IMR-90 (cell line): ENCODE results near the gene LETM1. TPM values are rescaled to one million over a fixed set of nuclear protein-coding genes. Genes with fewer than 3 reads are reported as not detected.
A peak's percentile ranks its signal among the peaks of the same experiment; 100 is the strongest.

Experiments used
- ATAC-seq: fragments of 200-7000 bp; cut with Tn5 transposase; 2 replicates; pipeline ENCODE4 v1.9.1; 2020; ENCODE audit warnings: low read depth, mild to moderate bottlenecking, moderate library complexity
- BruUV-seq: library from RNA; stranded (reverse); fragments of 400-500 nt; replicated peaks from 2 replicates; lab custom pipeline; 2021; lab: Mats Ljungman, UMichigan
- CTCF ChIA-PET: fragments of 300-600 bp; formaldehyde crosslinking; extraction: SDS; loops from one replicate; lab custom pipeline; 2021; ENCODE audit warnings: antibody characterized with exemption; lab: Yijun Ruan, JAX
- POLR2A ChIA-PET: fragments of 300-600 bp; sonication (Branson Sonifier 250); formaldehyde crosslinking; loops from one replicate; lab custom pipeline; 2022; ENCODE audit warnings: antibody characterized with exemption; ENCODE audit not compliant: unreplicated experiment; lab: Charles Lee
- DNase-seq: peaks from one replicate; pipeline ENCODE4 v3.0.0; 2013
- H2AFZ ChIP-seq: replicated peaks from 2 replicates; pipeline ENCODE3; 2013; ENCODE audit warnings: low read length, mild to moderate bottlenecking; ENCODE audit not compliant: poor library complexity
- H2AK5ac ChIP-seq: 2 replicates; pipeline ENCODE4 v1.6.1; 2013; ENCODE audit warnings: low read depth, low read length, inconsistent platforms
- H2AK9ac ChIP-seq: replicated peaks from 2 replicates; pipeline ENCODE3; 2013; ENCODE audit warnings: mild to moderate bottlenecking, low read depth, low read length, moderate library complexity; ENCODE audit not compliant: poor library complexity
- H2BK120ac ChIP-seq: 2 replicates; pipeline ENCODE4 v1.6.1; 2013; ENCODE audit warnings: low read depth, low read length, inconsistent platforms
- H2BK15ac ChIP-seq: 3 replicates; pipeline ENCODE4 v1.6.1; 2013; ENCODE audit warnings: low read depth, low read length, inconsistent platforms
- H2BK20ac ChIP-seq: 2 replicates; pipeline ENCODE4 v1.6.1; 2013; ENCODE audit warnings: low read depth, mild to moderate bottlenecking, inconsistent platforms, low read length, moderate library complexity
- H2BK5ac ChIP-seq: 2 replicates; pipeline ENCODE4 v1.6.1; 2013; ENCODE audit warnings: mild to moderate bottlenecking, low read depth, low read length, inconsistent platforms; ENCODE audit not compliant: poor library complexity, severe bottlenecking
- H3K14ac ChIP-seq: replicated peaks from 2 replicates; pipeline ENCODE4 v1.6.1; 2013; ENCODE audit warnings: low read depth, low read length, inconsistent platforms
- H3K18ac ChIP-seq: 2 replicates; pipeline ENCODE4 v1.6.1; 2013; ENCODE audit warnings: low read depth, low read length, control low read depth
- H3K23ac ChIP-seq: 2 replicates; pipeline ENCODE4 v1.6.1; 2013; ENCODE audit warnings: low read depth, low read length, inconsistent platforms
- H3K27ac ChIP-seq: 2 replicates; pipeline ENCODE4 v1.5.1; 2013; ENCODE audit warnings: mild to moderate bottlenecking, control low read depth, low read length; ENCODE audit not compliant: insufficient read depth
- H3K27me3 ChIP-seq: 2 replicates; pipeline ENCODE4 v1.6.1; 2013; ENCODE audit warnings: low read length; ENCODE audit not compliant: control insufficient read depth, insufficient read depth
- H3K36me3 ChIP-seq: 2 replicates; pipeline ENCODE4 v1.6.1; 2013; ENCODE audit warnings: low read length, mixed read lengths; ENCODE audit not compliant: control insufficient read depth, insufficient read depth
- H3K4ac ChIP-seq: 2 replicates; pipeline ENCODE4 v1.6.1; 2013; ENCODE audit warnings: low read depth, low read length, inconsistent platforms
- H3K4me1 ChIP-seq: 2 replicates; pipeline ENCODE4 v1.6.1; 2013; ENCODE audit warnings: low read length, mixed read lengths; ENCODE audit not compliant: control insufficient read depth, insufficient read depth
- H3K4me2 ChIP-seq: 2 replicates; pipeline ENCODE4 v1.6.1; 2013; ENCODE audit warnings: low read depth, mild to moderate bottlenecking, control low read depth, low read length, moderate library complexity
- H3K4me3 ChIP-seq: 2 replicates; pipeline ENCODE4 v1.5.1; 2013; ENCODE audit warnings: low read depth, mild to moderate bottlenecking, control low read depth, low read length, moderate library complexity; ENCODE audit not compliant: insufficient read depth
- H3K56ac ChIP-seq: 2 replicates; pipeline ENCODE4 v1.6.1; 2013; ENCODE audit warnings: low read length, inconsistent platforms; ENCODE audit not compliant: insufficient read depth; ENCODE audit errors: extremely low read depth
- H3K79me1 ChIP-seq, 2 experiments: 2 replicates each; pipeline ENCODE4 v1.6.1; 2013; ENCODE audit warnings: low read length in 2 of 2, inconsistent platforms in 1 of 2, low read depth in 1 of 2
- H3K9ac ChIP-seq: 2 replicates; pipeline ENCODE4 v1.6.1; 2013; ENCODE audit warnings: low read depth, low read length, control low read depth
- H3K9me1 ChIP-seq: 2 replicates; pipeline ENCODE4 v1.6.1; 2013; ENCODE audit warnings: low read length, inconsistent platforms; ENCODE audit not compliant: insufficient read depth
- H3K9me3 ChIP-seq: 2 replicates; pipeline ENCODE4 v1.6.1; 2013; ENCODE audit warnings: low read length; ENCODE audit not compliant: control insufficient read depth, insufficient read depth
- H4K20me1 ChIP-seq: 2 replicates; pipeline ENCODE4 v1.6.1; 2013; ENCODE audit warnings: low read length, inconsistent platforms; ENCODE audit not compliant: insufficient read depth
- H4K5ac ChIP-seq: 2 replicates; pipeline ENCODE4 v1.6.1; 2013; ENCODE audit warnings: mild to moderate bottlenecking, low read depth, low read length, control low read depth
- H4K8ac ChIP-seq, 2 experiments: 2 replicates each; pipeline ENCODE4 v1.6.1; 2013; ENCODE audit warnings: low read depth in 2 of 2, low read length in 2 of 2, control low read depth in 1 of 2, inconsistent platforms in 1 of 2
- H4K91ac ChIP-seq: 2 replicates; pipeline ENCODE4 v1.6.1; 2013; ENCODE audit warnings: low read depth, low read length, inconsistent platforms; ENCODE audit not compliant: insufficient read depth
- MAZ ChIP-seq: IDR thresholded peaks from 2 replicates; pipeline ENCODE4 v1.6.1; 2012; ENCODE audit warnings: low read depth, mild to moderate bottlenecking, low read length, improper control_type of control experiment, moderate library complexity, borderline replicate concordance
- SMC3 ChIP-seq: fragments of 150-350 bp; IDR thresholded peaks from 2 replicates; pipeline ENCODE4 v1.6.1; 2016; ENCODE audit warnings: low read depth, mild to moderate bottlenecking, antibody characterized with exemption, low read length, moderate library complexity
- WGBS, 2 experiments: methylation state at CpG; one replicate each; pipeline versions ENCODE4 v1.1.5 to v1.1.7; 2013; ENCODE audit warnings: missing lambda C conversion rate in 2 of 2; ENCODE audit not compliant: insufficient read length in 1 of 2; ENCODE audit errors: extremely low coverage in 2 of 2; 5-methylcytosine and 5-hydroxymethylcytosine counted together
- dilution Hi-C: fragments of 300-500 bp; cut with HindIII; formaldehyde crosslinking; loops from one replicate; pipeline ENCODE4 v1.14.3; 2018; ENCODE audit warnings: low sequenced_read_pairs; ENCODE audit not compliant: unreplicated experiment
- in situ Hi-C: fragments of 300-500 bp; cut with MboI; formaldehyde crosslinking; loops from 3 replicates; pipeline ENCODE4 v1.14.3; 2019; ENCODE audit warnings: low sequenced_read_pairs, inconsistent platforms, mixed read lengths
- intact Hi-C: fragments of 100-400 bp; cut with micrococcal nuclease; formaldehyde crosslinking; loops from 2 replicates; pipeline ENCODE4 v1.10.0; 2022
- polyA plus RNA-seq, 3 experiments: library from polyadenylated mRNA; depleted of rRNA; stranded (reverse); fragments of >200 nt; gene quantifications; 2 replicates each; pipeline ENCODE4 v1.2.3, GENCODE V29; 2012; ENCODE audit warnings: low replicate concordance in 1 of 3
- total RNA-seq: library from RNA; depleted of rRNA; stranded (reverse); fragments of >200 nt; gene quantifications from 2 replicates; pipeline ENCODE4 v1.2.3, GENCODE V29; 2012

LETM1 gene
- total and polyA plus RNA-seq, 2 of the 4 experiments (the other 2 are of a cell fraction) = 25.0 to 49.3 TPM

DNA sequence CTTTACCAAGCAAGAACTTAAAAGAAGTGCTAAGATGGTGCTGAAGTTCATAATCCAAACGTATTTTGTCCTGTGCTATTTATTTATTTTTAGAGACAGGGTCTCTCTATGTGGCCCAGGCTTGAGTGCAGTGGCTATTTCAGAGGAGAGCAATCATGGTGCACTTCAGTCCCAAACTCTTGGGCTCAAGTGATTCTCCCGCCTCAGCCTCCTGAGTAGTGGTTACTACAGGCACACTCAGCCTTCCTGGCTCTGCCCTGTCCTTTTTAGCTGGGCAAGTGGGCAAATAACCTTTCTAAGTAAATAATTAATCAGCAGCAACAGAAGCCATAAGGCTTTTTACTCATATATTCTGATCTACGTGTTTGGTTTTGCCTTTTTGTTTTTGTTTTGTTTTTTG is 17.8 kb upstream of the LETM1 start:
- H3K4me2 ChIP-seq = peak overlapping the region; percentile 93; the same call in 1 of the 2 replicates

More for the DNA sequence above, 17.8 kb upstream of the LETM1 start:
- H3K56ac ChIP-seq = no peak overlapping the region
- no peak overlapping the region; the same call in 1 of the 2 replicates for H3K14ac ChIP-seq
- ChIA-PET CTCF (interaction anchor here (0.8 kb wide), 1 partner anchor 17 kb away, joined by 3 read pairs; no protein-coding TSS in a partner anchor), POLR2A (no interaction called here)
- TF ChIP-seq SMC3 (no peak), MAZ (no peak)
- H2BK20ac ChIP-seq = no peak overlapping the region
- peak overlapping the region; percentile 27; the same call in 1 of the 2 replicates for H3K9ac ChIP-seq
- no peaks in the 10 kb centered on the region for H3K36me3 ChIP-seq
- ATAC-seq (no peak), DNase-seq (no peak)
- no peaks in the 10 kb centered on the region for H3K9me3 ChIP-seq
- peaks cover 22% of the 10 kb centered on the region for H3K4me1 ChIP-seq
- no peak overlapping the region for H4K5ac ChIP-seq
- no peak overlapping the region for H2BK15ac ChIP-seq
- peak overlapping the region in 1 of 2 experiments; percentile 67; a peak in 2 of 4 replicates for H4K8ac ChIP-seq
- in situ Hi-C loops (no loop called here), intact Hi-C loops (loop anchor here (2.0 kb wide), 1 partner anchor 25 kb away; no protein-coding TSS in a partner anchor), dilution Hi-C loops (no loop called here)
- H3K27me3 ChIP-seq = no peaks in the 10 kb centered on the region
- peak overlapping the region; percentile 0; the same call in 1 of the 2 replicates for H2BK120ac ChIP-seq
- H4K91ac ChIP-seq = no peak overlapping the region
- H3K27ac ChIP-seq = peak overlapping the region; percentile 39
- H2AFZ ChIP-seq = no peak overlapping the region
- peak overlapping the region; percentile 93 for H2BK5ac ChIP-seq
- 0 out of 2 replicates have a peak overlapping the region, but pooled peaks have one; percentile 2 for H2AK5ac ChIP-seq
- H3K79me1 ChIP-seq = peaks cover 1 to 35% of the 10 kb centered on the region in 2 experiments; a peak in 2 of 4 replicates
- H3K18ac ChIP-seq = no peak overlapping the region; the same call in 1 of the 2 replicates
- peaks cover 18% of the 10 kb centered on the region for H3K9me1 ChIP-seq
- 0 out of 2 replicates have a peak overlapping the region, but pooled peaks have one; percentile 68 for H3K4ac ChIP-seq
- no peak overlapping the region for H2AK9ac ChIP-seq
- H3K4me3 ChIP-seq = no peak overlapping the region
- H4K20me1 ChIP-seq = peaks cover 38% of the 10 kb centered on the region
- no TSS peak for BruUV-seq
- H3K23ac ChIP-seq = peak overlapping the region; percentile 53; the same call in 1 of the 2 replicates
- WGBS, 2 experiments = no CpG with 5 or more reads among the region's 3 CpGs
